ENCODE results near the gene CELSR1.
A peak's percentile ranks its signal among the peaks of the same experiment; 100 is the strongest.

CELSR1 gene

DNA sequence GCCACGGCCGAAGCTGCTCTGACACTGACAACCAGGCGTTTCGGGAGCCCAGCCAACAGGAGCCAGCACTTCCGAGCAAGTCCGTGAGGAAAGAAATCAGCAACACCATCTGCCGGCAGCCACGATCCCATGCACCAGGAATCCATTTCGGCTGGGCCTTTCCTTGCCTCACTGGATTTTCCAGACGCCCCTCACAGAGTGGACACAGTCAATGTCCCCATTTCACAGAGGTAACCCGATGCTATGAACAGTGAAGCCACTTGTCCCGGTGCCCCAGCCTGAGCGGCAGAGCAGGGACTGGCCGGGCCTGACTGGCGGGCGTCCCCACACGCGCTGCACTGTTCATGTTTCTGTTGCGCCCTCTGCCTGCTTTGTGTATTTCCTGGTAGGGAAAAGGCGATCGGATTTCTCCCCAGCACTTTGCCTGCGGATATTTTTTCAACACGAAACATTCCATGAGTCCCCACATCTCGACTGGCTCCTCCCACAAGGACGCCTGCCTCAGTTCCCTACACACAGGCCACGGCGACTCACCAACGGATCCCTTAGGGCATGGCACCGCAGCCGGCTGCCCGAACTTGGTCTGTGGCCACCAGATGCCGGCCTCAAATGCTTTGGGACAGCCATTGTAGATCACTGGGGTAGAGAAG is 146.6 kb downstream of the CELSR1 start:
- peak; percentile 73 for DNase-seq (ENCODE audit: low read depth)
- TF ChIP-seq, protein P1, sequence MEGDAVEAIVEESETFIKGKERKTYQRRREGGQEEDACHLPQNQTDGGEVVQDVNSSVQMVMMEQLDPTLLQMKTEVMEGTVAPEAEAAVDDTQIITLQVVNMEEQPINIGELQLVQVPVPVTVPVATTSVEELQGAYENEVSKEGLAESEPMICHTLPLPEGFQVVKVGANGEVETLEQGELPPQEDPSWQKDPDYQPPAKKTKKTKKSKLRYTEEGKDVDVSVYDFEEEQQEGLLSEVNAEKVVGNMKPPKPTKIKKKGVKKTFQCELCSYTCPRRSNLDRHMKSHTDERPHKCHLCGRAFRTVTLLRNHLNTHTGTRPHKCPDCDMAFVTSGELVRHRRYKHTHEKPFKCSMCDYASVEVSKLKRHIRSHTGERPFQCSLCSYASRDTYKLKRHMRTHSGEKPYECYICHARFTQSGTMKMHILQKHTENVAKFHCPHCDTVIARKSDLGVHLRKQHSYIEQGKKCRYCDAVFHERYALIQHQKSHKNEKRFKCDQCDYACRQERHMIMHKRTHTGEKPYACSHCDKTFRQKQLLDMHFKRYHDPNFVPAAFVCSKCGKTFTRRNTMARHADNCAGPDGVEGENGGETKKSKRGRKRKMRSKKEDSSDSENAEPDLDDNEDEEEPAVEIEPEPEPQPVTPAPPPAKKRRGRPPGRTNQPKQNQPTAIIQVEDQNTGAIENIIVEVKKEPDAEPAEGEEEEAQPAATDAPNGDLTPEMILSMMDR (IDR thresholded peaks at IDR 0.05; ENCODE audit: insufficient read depth, low read depth, low read length, missing control alignments): peak; percentile 60
- H3K4me3 ChIP-seq (ENCODE audit: low read length): no peak overlapping the region

DNA sequence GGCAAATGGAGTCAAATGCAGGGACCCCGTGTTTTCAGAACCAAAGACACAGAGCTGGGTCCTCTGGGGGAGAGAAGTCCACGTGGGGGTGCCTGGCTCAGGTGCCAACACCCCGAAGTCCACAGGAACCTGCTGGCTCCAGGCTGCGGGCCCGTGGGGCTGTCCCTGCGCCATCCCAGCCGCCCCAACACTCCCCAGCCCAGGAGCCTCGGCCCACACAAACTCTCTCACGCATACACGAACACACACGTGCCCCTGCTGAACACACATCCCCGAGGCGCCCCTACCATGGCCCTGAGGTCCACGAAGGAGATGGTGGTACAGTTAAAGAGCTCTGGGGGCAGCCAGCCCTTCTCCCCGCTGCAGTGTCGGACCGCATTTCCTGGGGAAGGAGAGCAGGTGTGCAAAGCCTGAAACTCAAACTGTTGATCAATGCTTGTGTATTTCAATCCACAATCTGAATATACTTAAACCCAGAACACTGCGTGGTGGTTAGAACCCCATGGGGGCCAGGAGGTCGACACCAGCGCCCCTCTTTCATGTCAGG is 147.2 kb downstream of the CELSR1 start:
- no peak overlapping the region for H3K4me3 ChIP-seq (ENCODE audit: low read length)
- TF ChIP-seq, protein P1 (IDR thresholded peaks at IDR 0.05; ENCODE audit: insufficient read depth, low read depth, low read length, missing control alignments): no peak
- DNase-seq (ENCODE audit: low read depth): no peak

DNA sequence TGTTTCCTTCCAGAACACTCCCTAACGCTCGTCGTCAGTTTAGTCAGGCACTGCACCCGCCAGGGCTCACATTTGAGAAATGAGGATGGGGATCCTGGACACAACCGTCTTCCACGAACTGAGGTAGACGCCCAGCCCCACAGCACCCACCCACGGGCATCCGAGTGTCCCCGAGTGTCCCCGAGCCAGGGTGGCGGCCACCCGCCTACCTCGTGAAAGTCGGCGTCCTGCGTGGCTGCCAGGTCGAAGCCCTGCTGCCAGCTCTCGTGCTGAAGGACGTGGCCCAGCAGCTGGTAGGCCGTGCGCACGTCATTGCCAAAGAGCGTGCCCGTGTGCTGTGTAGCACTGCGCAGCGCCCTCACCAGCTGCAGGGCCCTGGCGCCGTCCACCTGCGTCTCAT is 148.3 kb downstream of the CELSR1 start:
- TF ChIP-seq, protein P1 (IDR thresholded peaks at IDR 0.05; ENCODE audit: insufficient read depth, low read depth, low read length, missing control alignments): no peak
- H3K4me3 ChIP-seq (ENCODE audit: low read length): no peak overlapping the region
- DNase-seq (ENCODE audit: low read depth): no peak

DNA sequence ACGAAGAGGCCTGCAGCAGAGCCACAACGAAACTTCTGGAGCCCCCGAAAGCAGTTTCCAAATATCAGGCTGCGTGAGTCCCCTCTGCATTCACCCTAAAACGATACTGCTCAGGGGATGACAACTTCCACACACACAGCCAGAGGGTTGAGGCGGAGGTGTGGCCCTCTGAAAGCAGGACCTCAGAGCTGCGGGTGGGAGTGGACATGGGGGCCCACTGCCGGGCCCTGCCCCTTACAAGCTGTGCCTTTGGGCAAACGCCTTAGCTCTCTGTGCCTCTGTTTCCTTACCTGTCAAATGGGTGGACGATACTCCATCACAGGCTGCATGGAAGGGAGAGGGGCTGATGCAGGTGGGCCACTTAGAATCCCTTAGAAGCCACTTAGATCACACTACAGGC is 148.8 kb downstream of the CELSR1 start:
- no peak overlapping the region for H3K4me3 ChIP-seq (ENCODE audit: low read length)
- TF ChIP-seq, protein P1 (IDR thresholded peaks at IDR 0.05; ENCODE audit: insufficient read depth, low read depth, low read length, missing control alignments): no peak
- no peak for DNase-seq (ENCODE audit: low read depth)

DNA sequence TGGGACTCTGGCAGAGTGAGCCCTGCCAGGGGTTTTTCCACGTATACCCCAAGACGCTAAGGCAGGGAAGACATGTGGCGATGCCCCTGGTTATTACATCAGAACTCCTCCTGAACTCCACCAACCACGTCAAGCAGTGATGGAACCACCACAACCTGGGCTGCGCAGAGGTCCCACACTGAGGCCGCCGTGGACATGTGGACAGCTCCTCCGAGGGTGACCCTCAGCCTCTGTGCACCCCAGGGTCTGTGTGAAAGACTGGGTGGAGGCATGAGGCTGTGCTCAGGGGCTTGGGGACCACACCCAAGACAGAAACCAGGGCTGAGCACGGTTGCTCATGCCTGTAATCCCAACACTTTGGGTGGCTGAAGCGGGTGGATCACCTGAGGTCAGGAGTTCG is 149.7 kb downstream of the CELSR1 start:
- no peak for DNase-seq (ENCODE audit: low read depth)
- H3K4me3 ChIP-seq (ENCODE audit: low read length): no peak overlapping the region
- TF ChIP-seq, protein P1 (IDR thresholded peaks at IDR 0.05; ENCODE audit: insufficient read depth, low read depth, low read length, missing control alignments): no peak

DNA sequence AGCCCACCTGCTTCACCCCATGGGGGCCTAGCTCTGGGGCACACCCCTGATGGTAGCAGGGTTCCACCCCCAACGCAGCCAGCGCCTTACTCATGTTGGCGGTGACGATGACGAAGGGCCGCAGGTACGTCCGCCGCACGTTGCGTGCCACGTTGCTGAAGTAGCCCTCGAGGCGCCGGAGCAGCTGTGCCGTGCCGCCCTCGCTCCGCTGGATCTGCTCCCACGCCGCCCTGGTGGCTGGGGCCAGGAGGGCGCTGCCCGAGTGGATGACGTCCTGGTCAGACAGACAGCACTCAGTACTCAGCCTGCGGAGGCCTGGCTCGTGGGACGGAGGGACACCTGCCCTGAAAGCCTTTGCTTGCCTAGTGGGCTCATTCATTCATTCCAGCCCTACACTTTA is 151.1 kb downstream of the CELSR1 start:
- no peak for DNase-seq (ENCODE audit: low read depth)
- TF ChIP-seq, protein P1 (IDR thresholded peaks at IDR 0.05; ENCODE audit: insufficient read depth, low read depth, low read length, missing control alignments): no peak
- no peak overlapping the region for H3K4me3 ChIP-seq (ENCODE audit: low read length)

DNA sequence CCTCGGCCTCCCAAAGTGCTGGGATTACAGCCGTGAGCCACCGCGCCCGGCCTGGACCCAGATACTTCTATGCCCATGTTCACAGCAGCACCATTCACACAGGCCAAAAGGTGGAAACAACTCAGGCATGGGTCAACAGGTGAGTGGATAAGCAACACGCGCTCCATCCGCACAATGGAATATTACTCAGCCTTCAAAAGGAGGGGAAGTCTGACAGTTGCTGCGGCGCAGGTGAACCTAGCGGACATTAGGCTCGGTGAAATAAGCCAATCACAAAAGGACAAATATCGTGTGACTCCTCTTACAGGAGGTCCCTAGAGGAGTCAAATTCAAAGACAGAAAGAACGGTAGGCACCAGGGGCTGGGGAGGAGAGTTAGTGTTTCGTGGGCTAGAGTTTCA is 154.9 kb downstream of the CELSR1 start:
- no peak for DNase-seq (ENCODE audit: low read depth)
- TF ChIP-seq, protein P1 (IDR thresholded peaks at IDR 0.05; ENCODE audit: insufficient read depth, low read depth, low read length, missing control alignments): no peak
- H3K4me3 ChIP-seq (ENCODE audit: low read length): no peak overlapping the region
